Smooth muscle cell of the brain vasculature (primary cell): ENCODE results near the gene LARGE1.

ENCODE experiments used
- DNase-seq: peaks from one replicate; pipeline ENCODE4 v3.0.0-alpha.2; 2012; ENCODE audit warnings: low read depth, low spot score

The LARGE1 gene

GRCh38 chr22:33728847-33729246 lies 191.4 kb downstream of the LARGE1 start:
- no peak for DNase-seq

- no peak for DNase-seq
These were observed 194.0 kb downstream of the LARGE1 start for GRCh38 chr22:33726294-33726734.

- no peak for DNase-seq
These were observed 196.4 kb downstream of the LARGE1 start for GRCh38 chr22:33723915-33724314.

- DNase-seq: no peak
These were observed 197.5 kb downstream of the LARGE1 start for GRCh38 chr22:33722816-33723215.

- no peak for DNase-seq
These were observed 200.0 kb downstream of the LARGE1 start for GRCh38 chr22:33720166-33720878.

- DNase-seq: no peak
These were observed 202.4 kb downstream of the LARGE1 start for GRCh38 chr22:33717694-33718396.

GRCh38 chr22:33715237-33715985 lies 204.9 kb downstream of the LARGE1 start:
- DNase-seq: no peak

GRCh38 chr22:33710326-33710725 lies 209.9 kb downstream of the LARGE1 start:
- no peak for DNase-seq

GRCh38 chr22:33707581-33707980 lies 212.7 kb downstream of the LARGE1 start:
- DNase-seq: no peak

- no peak for DNase-seq
These were observed 214.2 kb downstream of the LARGE1 start for GRCh38 chr22:33706100-33706499.

- DNase-seq: no peak
These were observed 221.1 kb downstream of the LARGE1 start for GRCh38 chr22:33699176-33699575.

- DNase-seq: no peak
These were observed 222.6 kb downstream of the LARGE1 start for GRCh38 chr22:33697640-33698039.

GRCh38 chr22:33691057-33691630 lies 229.1 kb downstream of the LARGE1 start:
- DNase-seq: no peak

GRCh38 chr22:33688903-33689302 lies 231.4 kb downstream of the LARGE1 start:
- DNase-seq: no peak

GRCh38 chr22:33687464-33687863 lies 232.8 kb downstream of the LARGE1 start:
- no peak for DNase-seq

- no peak for DNase-seq
These were observed 236.2 kb downstream of the LARGE1 start for GRCh38 chr22:33684087-33684486.

- DNase-seq: no peak
These were observed 237.3 kb downstream of the LARGE1 start for GRCh38 chr22:33682927-33683326.

GRCh38 chr22:33680632-33681031 lies 239.6 kb downstream of the LARGE1 start:
- no peak for DNase-seq

GRCh38 chr22:33678523-33678922 lies 241.8 kb downstream of the LARGE1 start:
- DNase-seq: no peak

GRCh38 chr22:33677536-33677935 lies 242.7 kb downstream of the LARGE1 start:
- DNase-seq: no peak

- no peak for DNase-seq
These were observed 245.9 kb downstream of the LARGE1 start for GRCh38 chr22:33674357-33674756.

- DNase-seq: no peak
These were observed 250.5 kb downstream of the LARGE1 start for GRCh38 chr22:33669746-33670145.
